K562 (cell line): ENCODE data around the gene SIRPD. TPM values are rescaled to one million over a fixed set of nuclear protein-coding genes. Genes with fewer than 3 reads are reported as not detected.
A peak's percentile ranks its signal among the peaks of the same experiment; 100 is the strongest.

Experiments
- ATAC-seq: fragments of 200-7000 bp; cut with Tn5 transposase; 3 replicates; pipeline ENCODE4 v1.9.1; 2020; ENCODE audit warnings: moderate library complexity
- BruUV-seq: library from RNA; stranded (reverse); fragments of 400-500 nt; replicated peaks from 2 replicates; lab custom pipeline; 2021; lab: Mats Ljungman, UMichigan
- CTCF ChIA-PET: fragments of 300-600 bp; formaldehyde crosslinking; extraction: SDS; loops from one replicate; lab custom pipeline; 2021; ENCODE audit warnings: low intra/inter-chr PET ratio; lab: Yijun Ruan, JAX
- POLR2A ChIA-PET: fragments of 300-600, 350-650 bp; sonication (Branson Sonifier 250); formaldehyde crosslinking; extraction: SDS; loops from one replicate; lab custom pipeline; 2021; ENCODE audit warnings: antibody characterized with exemption, inconsistent platforms; lab: Yijun Ruan, JAX
- DNase-seq, 4 experiments: peaks; one replicate each; pipeline versions ENCODE4 v3.0.0 to v3.0.0-alpha.2; 2011 to 2018; ENCODE audit warnings: low spot score in 3 of 4, mixed read lengths in 3 of 4; ENCODE audit errors: extremely low read depth in 1 of 4
- FAIRE-seq: peaks from 2 replicates; lab custom pipeline; 2011; peaks lifted over from hg19 to GRCh38; lab: Jason Lieb, UNC
- H2AFZ ChIP-seq: 2 replicates; pipeline ENCODE4 v1.6.0; 2011; ENCODE audit warnings: low read depth, low read length, control low read depth, inconsistent platforms
- H3K27ac ChIP-seq: fragments of 200-600 bp; 3 replicates; pipeline ENCODE4 v1.8.0; 2011; ENCODE audit warnings: low read depth, mild to moderate bottlenecking, control low read depth, inconsistent platforms, low read length, moderate library complexity, mixed read lengths; ENCODE audit errors: extremely low read depth
- H3K27me3 ChIP-seq, 2 experiments: fragments of 300-600 bp in 1 of 2; 2 replicates in 1 of 2; 3 replicates in 1 of 2; pipeline versions ENCODE4 v1.6.0 to v1.8.0; 2011; ENCODE audit warnings: inconsistent platforms in 2 of 2, low read length in 2 of 2, mild to moderate bottlenecking in 1 of 2, mixed read lengths in 1 of 2, moderate library complexity in 1 of 2; ENCODE audit not compliant: control insufficient read depth in 2 of 2, insufficient read depth in 2 of 2
- H3K36me3 ChIP-seq: fragments of 300-600 bp; 3 replicates; pipeline ENCODE4 v1.8.0; 2011; ENCODE audit warnings: mild to moderate bottlenecking, low read length, inconsistent platforms; ENCODE audit not compliant: control insufficient read depth, insufficient read depth
- H3K4me1 ChIP-seq, 2 experiments: fragments of 200-600 bp in 1 of 2; replicated peaks in 1 of 2; 2 replicates in 1 of 2; 3 replicates in 1 of 2; pipeline versions ENCODE4 v1.5.1 to v1.8.0; 2011; ENCODE audit warnings: inconsistent platforms in 2 of 2, low read length in 2 of 2, mild to moderate bottlenecking in 1 of 2, mixed read lengths in 1 of 2, moderate library complexity in 1 of 2; ENCODE audit not compliant: control insufficient read depth in 2 of 2, insufficient read depth in 2 of 2
- H3K4me2 ChIP-seq: 2 replicates; pipeline ENCODE4 v1.6.1; 2011; ENCODE audit warnings: low read length, control low read depth, inconsistent platforms, mixed read lengths; ENCODE audit not compliant: insufficient read depth
- H3K4me3 ChIP-seq: fragments of 200-600 bp; sonication (generic), shearing (Covaris generic); 2 replicates; pipeline ENCODE4 v1.5.1; 2016; ENCODE audit warnings: control low read depth, inconsistent platforms
- H3K79me2 ChIP-seq: fragments of 200-600 bp; 3 replicates; pipeline ENCODE4 v1.8.0; 2011; ENCODE audit warnings: low read length, inconsistent platforms; ENCODE audit not compliant: control insufficient read depth, insufficient read depth
- H3K9ac ChIP-seq, 2 experiments: 2 replicates each; pipeline versions ENCODE4 v1.6.0 to v1.6.1; 2011; ENCODE audit warnings: low read depth in 2 of 2, low read length in 2 of 2, control low read depth in 1 of 2, inconsistent platforms in 1 of 2, mild to moderate bottlenecking in 1 of 2, mixed read lengths in 1 of 2; ENCODE audit not compliant: insufficient read depth in 1 of 2
- H3K9me1 ChIP-seq: one replicate; pipeline ENCODE4 v1.6.0; 2011; ENCODE audit warnings: inconsistent platforms, mild to moderate bottlenecking, low read length, moderate library complexity; ENCODE audit not compliant: control insufficient read depth, insufficient read depth
- H3K9me3 ChIP-seq: replicated peaks from 2 replicates; pipeline ENCODE4 v1.5.1; 2011; ENCODE audit warnings: low read depth, low read length, inconsistent platforms; ENCODE audit not compliant: control insufficient read depth, insufficient read depth
- H4K20me1 ChIP-seq: replicated peaks from 2 replicates; pipeline ENCODE4 v1.6.1; 2011; ENCODE audit warnings: low read length, inconsistent platforms, mixed read lengths; ENCODE audit not compliant: control insufficient read depth, insufficient read depth
- CREB3L1 ChIP-seq: fragments of 450-650 bp; IDR thresholded peaks from 2 replicates; pipeline ENCODE4 v1.6.1; 2014; ENCODE audit warnings: low read depth, mild to moderate bottlenecking, moderate library complexity, borderline replicate concordance
- FOSL1 ChIP-seq: fragments of 200-800 bp; sonication (Bioruptor generic); conservative IDR thresholded peaks from 2 replicates; pipeline ENCODE4 v1.6.1; 2016; ENCODE audit warnings: missing genetic modification characterization, missing compliant biosample characterization
- IFI16 ChIP-seq: fragments of 250-450 bp; sonication (Bioruptor Pico); IDR thresholded peaks from 2 replicates; pipeline ENCODE4 v2.1.2; 2022; ENCODE audit warnings: mild to moderate bottlenecking, inconsistent platforms
- MEIS2 ChIP-seq: fragments of 450-650 bp; IDR thresholded peaks from 2 replicates; pipeline ENCODE4 v1.6.1; 2014; ENCODE audit warnings: mild to moderate bottlenecking; ENCODE audit not compliant: partially characterized antibody
- RBM17 ChIP-seq: fragments of 200-400 bp; formaldehyde crosslinking; IDR thresholded peaks from 2 replicates; pipeline ENCODE4 v1.6.1; 2017; ENCODE audit warnings: low read depth, mild to moderate bottlenecking, low read length, borderline replicate concordance
- SMARCA5 ChIP-seq: fragments of 450-650 bp; IDR thresholded peaks from 2 replicates; pipeline ENCODE4 v1.6.1; 2016
- SMARCB1 ChIP-seq: IDR thresholded peaks from 2 replicates; pipeline ENCODE4 v1.6.1; 2011; ENCODE audit warnings: improper control_type of control experiment, low read depth; ENCODE audit not compliant: insufficient read length
- TBL1XR1 ChIP-seq, 2 experiments: IDR thresholded peaks; 2 replicates each; pipeline ENCODE4 v1.6.1; 2012; ENCODE audit warnings: improper control_type of control experiment in 2 of 2, low read length in 2 of 2, mild to moderate bottlenecking in 1 of 2
- ZKSCAN1 ChIP-seq: fragments of 150-350 bp; IDR thresholded peaks from 2 replicates; pipeline ENCODE4 v1.6.1; 2016; ENCODE audit warnings: low read depth, low read length
- ZNF274 ChIP-seq: IDR thresholded peaks from 2 replicates; pipeline ENCODE4 v1.6.1; 2011; ENCODE audit warnings: low read depth, mild to moderate bottlenecking, low read length, moderate library complexity, borderline replicate concordance
- ZNF311 ChIP-seq: fragments of 250-450 bp; sonication (Bioruptor Pico); IDR thresholded peaks from 2 replicates; pipeline ENCODE4 v1.4.0; 2020; ENCODE audit warnings: mild to moderate bottlenecking, moderate library complexity
- ZNF324 ChIP-seq: fragments of 250-450 bp; sonication (Bioruptor Pico); IDR thresholded peaks from 2 replicates; pipeline ENCODE4 v1.4.0; 2020; ENCODE audit warnings: mild to moderate bottlenecking
- WGBS: fragments of 100-300 bp; shearing (Covaris generic); methylation state at CpG from one replicate; pipeline ENCODE4 v1.1.6; 2016; ENCODE audit warnings: low coverage, mixed read lengths; ENCODE audit not compliant: insufficient coverage; ENCODE audit errors: missing lambda C conversion rate; 5-methylcytosine and 5-hydroxymethylcytosine counted together
- in situ Hi-C: fragments of 300-500 bp; cut with MboI; formaldehyde crosslinking; loops from 4 replicates; pipeline ENCODE4 v1.15.0; 2018; ENCODE audit warnings: inconsistent platforms, mixed read lengths
- intact Hi-C: fragments of 100-400 bp; cut with micrococcal nuclease; formaldehyde crosslinking; loops from 2 replicates; pipeline ENCODE4 v1.14.2; 2022
- polyA plus RNA-seq, 8 experiments: library from polyadenylated mRNA; depleted of rRNA in 4 of 8; stranded (reverse) in 5 of 8; unstranded in 3 of 8; fragments of >200 nt; fragmentation: Nextera tagmentation in 2 of 8; fragmentation: Illumina TruSeq in 1 of 8; extraction: Ambion mirVana in 2 of 8; extraction: Trizol in 1 of 8; gene quantifications; 2 replicates each; pipeline versions ENCODE4 v1.2.1 to v1.2.3, GENCODE V29; 2011 to 2014; ENCODE audit warnings: inconsistent platforms in 1 of 8, missing spikeins in 1 of 8
- total RNA-seq, 7 experiments: library from RNA; depleted of rRNA in 6 of 7; stranded (reverse); fragments of >200 nt in 6 of 7; fragmentation: Illumina TruSeq in 2 of 7; extraction: Trizol in 2 of 7; gene quantifications; 2 replicates each; pipeline versions ENCODE4 v1.2.1 to v1.2.3, GENCODE V29; 2011 to 2021; ENCODE audit warnings: low replicate concordance in 1 of 7
- TF ChIP-seq, protein P1 (sequence below): sonication (generic); formaldehyde crosslinking; IDR thresholded peaks from 2 replicates; pipeline ENCODE4 v1.8.0; 2023; ENCODE audit warnings: mild to moderate bottlenecking, missing genetic modification reagents
- TF ChIP-seq, protein P2 (sequence below): fragments of 200-800 bp; sonication (Bioruptor generic); IDR thresholded peaks from 2 replicates; pipeline ENCODE4 v1.6.1; 2016; ENCODE audit warnings: missing genetic modification characterization, missing compliant biosample characterization

SIRPD gene
- total and polyA plus RNA-seq, 9 of the 15 experiments (the other 6 are each of a cell fraction or from before 2014, with no cell fraction given) = not detected

GRCh38 chr20:1536893-1537730 lies 20.4 kb downstream of the SIRPD start:
- Histone ChIP-seq H3K4me1 (no peaks in the 10 kb centered on the region; a peak in 1 of 5 replicates), H3K79me2 (no peaks in the 10 kb centered on the region), H3K27ac (no peak overlapping the region), H3K9me3 (no peaks in the 10 kb centered on the region), H4K20me1 (no peaks in the 10 kb centered on the region), H3K36me3 (no peaks in the 10 kb centered on the region), H2AFZ (peak overlapping the region; percentile 32; the same call in 1 of the 2 replicates), H3K4me3 (no peak overlapping the region), H3K27me3 (no peaks in the 10 kb centered on the region; a peak in 2 of 5 replicates), H3K9me1 (no peaks in the 10 kb centered on the region), H3K9ac (no peak overlapping the region), H3K4me2 (no peak overlapping the region)
- no peak for FAIRE-seq
- intact Hi-C loops = no loop called here
- ChIA-PET POLR2A (interaction anchor here (0.6 kb wide), 1 partner anchor 197 kb away, joined by 4 read pairs; no protein-coding TSS in a partner anchor), CTCF (no interaction called here)
- no TSS peak for BruUV-seq
- DNase-seq = no peak
- WGBS = 4% methylated on average over 11 of the region's 11 CpGs
- ATAC-seq = no peak
- in situ Hi-C loops = no loop called here
- TF ChIP-seq IFI16 = no peak
- TF ChIP-seq SMARCA5 = no peak
- TF ChIP-seq ZNF311 (CRISPR knock-in tag) = no peak
- no peak for TF ChIP-seq ZNF324 (CRISPR knock-in tag)
- TF ChIP-seq, protein P1, sequence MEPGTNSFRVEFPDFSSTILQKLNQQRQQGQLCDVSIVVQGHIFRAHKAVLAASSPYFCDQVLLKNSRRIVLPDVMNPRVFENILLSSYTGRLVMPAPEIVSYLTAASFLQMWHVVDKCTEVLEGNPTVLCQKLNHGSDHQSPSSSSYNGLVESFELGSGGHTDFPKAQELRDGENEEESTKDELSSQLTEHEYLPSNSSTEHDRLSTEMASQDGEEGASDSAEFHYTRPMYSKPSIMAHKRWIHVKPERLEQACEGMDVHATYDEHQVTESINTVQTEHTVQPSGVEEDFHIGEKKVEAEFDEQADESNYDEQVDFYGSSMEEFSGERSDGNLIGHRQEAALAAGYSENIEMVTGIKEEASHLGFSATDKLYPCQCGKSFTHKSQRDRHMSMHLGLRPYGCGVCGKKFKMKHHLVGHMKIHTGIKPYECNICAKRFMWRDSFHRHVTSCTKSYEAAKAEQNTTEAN = no peak
- no peak for TF ChIP-seq ZNF274
- no peak for TF ChIP-seq FOSL1 (tag)
- TF ChIP-seq RBM17 = no peak
- TF ChIP-seq ZKSCAN1 = no peak
- TF ChIP-seq, protein P2, sequence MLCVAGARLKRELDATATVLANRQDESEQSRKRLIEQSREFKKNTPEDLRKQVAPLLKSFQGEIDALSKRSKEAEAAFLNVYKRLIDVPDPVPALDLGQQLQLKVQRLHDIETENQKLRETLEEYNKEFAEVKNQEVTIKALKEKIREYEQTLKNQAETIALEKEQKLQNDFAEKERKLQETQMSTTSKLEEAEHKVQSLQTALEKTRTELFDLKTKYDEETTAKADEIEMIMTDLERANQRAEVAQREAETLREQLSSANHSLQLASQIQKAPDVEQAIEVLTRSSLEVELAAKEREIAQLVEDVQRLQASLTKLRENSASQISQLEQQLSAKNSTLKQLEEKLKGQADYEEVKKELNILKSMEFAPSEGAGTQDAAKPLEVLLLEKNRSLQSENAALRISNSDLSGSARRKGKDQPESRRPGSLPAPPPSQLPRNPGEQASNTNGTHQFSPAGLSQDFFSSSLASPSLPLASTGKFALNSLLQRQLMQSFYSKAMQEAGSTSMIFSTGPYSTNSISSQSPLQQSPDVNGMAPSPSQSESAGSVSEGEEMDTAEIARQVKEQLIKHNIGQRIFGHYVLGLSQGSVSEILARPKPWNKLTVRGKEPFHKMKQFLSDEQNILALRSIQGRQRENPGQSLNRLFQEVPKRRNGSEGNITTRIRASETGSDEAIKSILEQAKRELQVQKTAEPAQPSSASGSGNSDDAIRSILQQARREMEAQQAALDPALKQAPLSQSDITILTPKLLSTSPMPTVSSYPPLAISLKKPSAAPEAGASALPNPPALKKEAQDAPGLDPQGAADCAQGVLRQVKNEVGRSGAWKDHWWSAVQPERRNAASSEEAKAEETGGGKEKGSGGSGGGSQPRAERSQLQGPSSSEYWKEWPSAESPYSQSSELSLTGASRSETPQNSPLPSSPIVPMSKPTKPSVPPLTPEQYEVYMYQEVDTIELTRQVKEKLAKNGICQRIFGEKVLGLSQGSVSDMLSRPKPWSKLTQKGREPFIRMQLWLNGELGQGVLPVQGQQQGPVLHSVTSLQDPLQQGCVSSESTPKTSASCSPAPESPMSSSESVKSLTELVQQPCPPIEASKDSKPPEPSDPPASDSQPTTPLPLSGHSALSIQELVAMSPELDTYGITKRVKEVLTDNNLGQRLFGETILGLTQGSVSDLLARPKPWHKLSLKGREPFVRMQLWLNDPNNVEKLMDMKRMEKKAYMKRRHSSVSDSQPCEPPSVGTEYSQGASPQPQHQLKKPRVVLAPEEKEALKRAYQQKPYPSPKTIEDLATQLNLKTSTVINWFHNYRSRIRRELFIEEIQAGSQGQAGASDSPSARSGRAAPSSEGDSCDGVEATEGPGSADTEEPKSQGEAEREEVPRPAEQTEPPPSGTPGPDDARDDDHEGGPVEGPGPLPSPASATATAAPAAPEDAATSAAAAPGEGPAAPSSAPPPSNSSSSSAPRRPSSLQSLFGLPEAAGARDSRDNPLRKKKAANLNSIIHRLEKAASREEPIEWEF (CRISPR knock-in tag) = no peak
- no peak for TF ChIP-seq MEIS2
- no peak for TF ChIP-seq TBL1XR1 (IDR thresholded peaks at IDR 0.05; ENCODE audit: low read length in 2 of 2)
- no peak for TF ChIP-seq SMARCB1
- no peak for TF ChIP-seq CREB3L1
